SU-DHL-6 (cell line): ENCODE measurements around the gene DUOX2.

ENCODE experiments used
- H2AFZ ChIP-seq: fragments of 200-600 bp; sonication (generic); 2 replicates; pipeline ENCODE4 v1.6.1; 2014; ENCODE audit warnings: low read depth, mild to moderate bottlenecking, moderate library complexity, mixed read lengths, antibody characterized with exemption, low read length; ENCODE audit not compliant: severe bottlenecking
- H3F3A ChIP-seq: fragments of 200-600 bp; shearing (Covaris generic); 2 replicates; pipeline ENCODE4 v1.6.0; 2016; ENCODE audit warnings: antibody characterized with exemption, mild to moderate bottlenecking; ENCODE audit not compliant: insufficient read depth
- H3K27ac ChIP-seq: fragments of 200-600 bp; sonication (generic); 2 replicates; pipeline ENCODE4 v1.5.1; 2016; ENCODE audit warnings: low read depth, mild to moderate bottlenecking, low read length, moderate library complexity, mixed read lengths
- H3K27me3 ChIP-seq: fragments of 200-600 bp; sonication (generic), shearing (Covaris generic); 2 replicates; pipeline ENCODE4 v1.6.0; 2014; ENCODE audit warnings: mild to moderate bottlenecking, low read length
- H3K36me3 ChIP-seq: fragments of 200-600 bp; sonication (generic); 2 replicates; pipeline ENCODE4 v1.6.1; 2014; ENCODE audit warnings: mild to moderate bottlenecking, low read length, mixed read lengths
- H3K4me2 ChIP-seq: fragments of 300-600, 200-600 bp; shearing (Covaris generic), sonication (generic); 2 replicates; pipeline ENCODE4 v1.6.0; 2014; ENCODE audit warnings: low read length, low read depth, mild to moderate bottlenecking; ENCODE audit not compliant: poor library complexity, severe bottlenecking
- H3K4me3 ChIP-seq: fragments of 200-600 bp; sonication (generic); 2 replicates; pipeline ENCODE4 v1.5.1; 2014; ENCODE audit warnings: antibody characterized with exemption, low read length, mild to moderate bottlenecking, mixed read lengths; ENCODE audit not compliant: insufficient read depth, poor library complexity, severe bottlenecking
- H3K79me2 ChIP-seq: fragments of 200-600 bp; sonication (generic); 2 replicates; pipeline ENCODE4 v1.6.1; 2014; ENCODE audit warnings: mild to moderate bottlenecking, low read length, moderate library complexity; ENCODE audit not compliant: insufficient read depth
- H3K9ac ChIP-seq: fragments of 200-600 bp; sonication (generic); 2 replicates; pipeline ENCODE4 v1.7.0; 2014; ENCODE audit warnings: mild to moderate bottlenecking, low read length
- H3K9me2 ChIP-seq: fragments of 200-600 bp; sonication (generic); replicated peaks from 2 replicates; pipeline ENCODE4 v1.6.1; 2014; ENCODE audit warnings: low read length; ENCODE audit not compliant: insufficient read depth
- H3K9me3 ChIP-seq: fragments of 200-600 bp; sonication (generic); 2 replicates; pipeline ENCODE4 v1.6.1; 2014; ENCODE audit warnings: low read length, mixed read lengths; ENCODE audit not compliant: insufficient read depth
- H4K20me1 ChIP-seq: fragments of 200-600 bp; sonication (generic); 2 replicates; pipeline ENCODE4 v1.6.1; 2014; ENCODE audit warnings: low read depth, mild to moderate bottlenecking, antibody characterized with exemption, low read length, moderate library complexity, mixed read lengths
- CTCF ChIP-seq: fragments of 200-600 bp; sonication (generic); IDR thresholded peaks from one replicate; pipeline ENCODE4 v1.5.1; 2017; ENCODE audit warnings: antibody characterized with exemption, mild to moderate bottlenecking, low read length, moderate library complexity; ENCODE audit not compliant: insufficient read depth, poor library complexity, severe bottlenecking
- EZH2phosphoT487 ChIP-seq: fragments of 200-600 bp; sonication (generic), shearing (Covaris generic); conservative IDR thresholded peaks from 2 replicates; pipeline ENCODE4 v1.6.1; 2018; ENCODE audit warnings: mild to moderate bottlenecking, antibody characterized with exemption, low read length, moderate library complexity, mixed read lengths

DUOX2 gene

DNA sequence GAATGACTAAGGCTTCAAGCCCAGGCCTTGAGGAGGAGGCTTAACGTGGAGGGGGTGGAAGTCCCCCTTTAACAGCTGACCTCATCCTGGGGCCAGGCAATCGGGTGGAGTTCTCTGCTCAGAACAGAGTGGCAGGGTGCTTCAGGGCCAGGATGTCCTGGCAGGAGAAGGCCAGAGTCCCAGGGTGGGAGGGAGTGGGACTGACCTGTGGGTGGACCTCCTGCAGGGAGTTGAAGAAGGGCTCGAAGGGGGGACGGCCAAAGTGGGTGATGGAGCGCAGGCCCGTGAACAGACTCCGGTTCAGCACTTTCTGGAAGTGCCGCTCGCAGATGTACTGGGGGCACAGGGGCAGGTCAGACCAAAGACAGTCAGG lies 19.6 kb downstream of the DUOX2 start:
- no peak for TF ChIP-seq CTCF
- TF ChIP-seq EZH2phosphoT487 = no peak
- Histone ChIP-seq H3F3A (no peaks in the 10 kb centered on the region), H3K9me2 (no peaks in the 10 kb centered on the region), H3K36me3 (no peaks in the 10 kb centered on the region), H3K27ac (no peak overlapping the region), H2AFZ (no peak overlapping the region), H3K4me2 (no peak overlapping the region), H3K4me3 (no peak overlapping the region), H3K79me2 (no peaks in the 10 kb centered on the region), H3K9ac (no peak overlapping the region), H3K27me3 (no peaks in the 10 kb centered on the region), H3K9me3 (no peaks in the 10 kb centered on the region), H4K20me1 (no peaks in the 10 kb centered on the region)

DNA sequence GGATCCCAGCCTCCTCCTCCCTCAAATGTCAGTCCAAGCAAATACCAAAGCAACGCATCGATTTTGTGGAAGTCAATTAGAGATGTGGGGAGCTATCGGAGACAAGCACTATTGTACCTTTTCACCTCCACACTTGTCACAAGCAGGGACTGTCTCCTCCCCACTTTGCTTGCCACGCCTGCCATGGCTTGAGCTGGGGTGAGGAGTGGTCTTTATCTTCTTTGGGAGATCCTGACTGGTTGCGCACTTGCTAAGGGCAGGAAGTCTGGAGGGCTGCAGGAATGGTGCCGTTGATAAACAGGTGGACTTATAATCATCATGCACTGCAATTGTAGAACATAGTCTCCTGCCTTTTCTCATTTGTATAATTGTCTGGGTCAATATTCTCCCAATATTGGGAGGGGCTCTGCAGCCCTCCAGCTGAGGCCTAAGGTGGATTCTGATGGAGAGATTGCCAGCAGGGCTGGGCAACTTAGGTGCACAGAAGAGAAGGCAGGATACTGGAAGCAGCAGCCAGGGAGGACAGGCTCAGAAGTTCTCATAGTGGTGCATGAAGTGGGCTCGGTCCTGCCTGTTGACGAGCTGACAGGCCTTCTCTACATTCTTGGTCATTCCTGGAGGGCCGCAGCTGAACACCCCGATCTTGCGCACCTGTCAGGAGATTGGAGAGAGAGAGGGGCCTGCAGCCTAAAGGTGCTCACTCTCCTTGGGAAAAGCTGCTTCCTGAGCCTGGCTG lies 20.2 kb downstream of the DUOX2 start:
- Histone ChIP-seq H3K4me3 (no peak overlapping the region), H3K9me2 (no peaks in the 10 kb centered on the region), H3K4me2 (no peak overlapping the region), H3K27ac (no peak overlapping the region), H3K27me3 (no peaks in the 10 kb centered on the region), H2AFZ (no peak overlapping the region), H3K79me2 (no peaks in the 10 kb centered on the region), H3K36me3 (no peaks in the 10 kb centered on the region), H3K9ac (no peak overlapping the region), H3F3A (no peaks in the 10 kb centered on the region), H3K9me3 (no peaks in the 10 kb centered on the region), H4K20me1 (no peaks in the 10 kb centered on the region)
- TF ChIP-seq CTCF = no peak
- no peak for TF ChIP-seq EZH2phosphoT487

DNA sequence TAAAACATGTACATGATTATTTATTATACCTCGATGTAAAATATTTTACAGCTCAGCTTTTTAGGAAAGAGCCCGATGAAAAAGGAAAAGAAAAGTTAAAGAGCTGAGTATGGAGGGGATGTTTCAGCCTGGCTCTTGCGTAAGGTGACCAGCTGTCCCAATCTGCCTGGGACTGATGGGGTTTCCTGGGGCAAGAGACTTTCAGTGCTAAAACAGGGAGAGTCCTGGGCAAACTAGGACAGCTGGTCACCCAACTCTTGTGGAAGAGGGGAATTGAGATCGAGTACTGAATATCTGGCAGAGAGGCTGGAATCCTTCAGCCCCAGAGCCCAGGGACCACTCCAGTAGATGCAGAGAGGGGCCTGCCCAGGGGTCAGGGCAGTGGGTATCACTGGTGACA lies 21.0 kb downstream of the DUOX2 start:
- Histone ChIP-seq H3K36me3 (no peaks in the 10 kb centered on the region), H3K9me2 (no peaks in the 10 kb centered on the region), H4K20me1 (no peaks in the 10 kb centered on the region), H2AFZ (no peak overlapping the region), H3K4me2 (no peak overlapping the region), H3K9me3 (no peaks in the 10 kb centered on the region), H3K79me2 (no peaks in the 10 kb centered on the region), H3K27ac (no peak overlapping the region), H3K4me3 (no peak overlapping the region), H3K9ac (no peak overlapping the region), H3F3A (no peaks in the 10 kb centered on the region), H3K27me3 (no peaks in the 10 kb centered on the region)
- no peak for TF ChIP-seq EZH2phosphoT487
- no peak for TF ChIP-seq CTCF
